Parathyroid adenoma (tissue), 2 donors: ENCODE data around the gene JPH3.

ENCODE experiments used
- H2AFZ ChIP-seq: fragments of 300-600 bp; sonication (generic); one replicate; pipeline ENCODE4 v1.7.0; 2017; ENCODE audit warnings: antibody characterized with exemption, mild to moderate bottlenecking
- H3K27ac ChIP-seq: fragments of 300-600 bp; sonication (generic); one replicate; pipeline ENCODE4 v1.7.0; 2017
- H3K27me3 ChIP-seq: fragments of 300-600 bp; sonication (generic); one replicate; pipeline ENCODE4 v1.7.0; 2017; ENCODE audit warnings: low read length; ENCODE audit not compliant: control insufficient read depth, insufficient read depth
- H3K36me3 ChIP-seq: fragments of 300-600 bp; sonication (generic); one replicate; pipeline ENCODE4 v1.7.0; 2017; ENCODE audit warnings: low read length; ENCODE audit not compliant: control insufficient read depth, insufficient read depth
- H3K4me1 ChIP-seq: fragments of 300-600 bp; sonication (generic); one replicate; pipeline ENCODE4 v1.7.0; 2017; ENCODE audit warnings: control low read depth
- H3K4me2 ChIP-seq: fragments of 300-600 bp; sonication (generic); one replicate; pipeline ENCODE4 v1.7.0; 2017; ENCODE audit warnings: low read length
- H3K4me3 ChIP-seq: fragments of 300-600 bp; sonication (generic); one replicate; pipeline ENCODE4 v1.7.0; 2017; ENCODE audit warnings: low read depth, low read length
- H3K79me2 ChIP-seq: fragments of 300-600 bp; sonication (generic); one replicate; pipeline ENCODE4 v1.7.0; 2017; ENCODE audit warnings: control low read depth
- H3K9ac ChIP-seq: fragments of 300-600 bp; sonication (generic); one replicate; pipeline ENCODE4 v1.7.0; 2017; ENCODE audit warnings: mild to moderate bottlenecking
- H3K9me3 ChIP-seq: fragments of 300-600 bp; sonication (generic); one replicate; pipeline ENCODE4 v1.7.0; 2017; ENCODE audit warnings: low read length; ENCODE audit not compliant: control insufficient read depth
- CTCF ChIP-seq: fragments of 300-600 bp; sonication (generic); IDR thresholded peaks from one replicate; pipeline ENCODE4 v1.7.0; 2017; ENCODE audit warnings: antibody characterized with exemption, mild to moderate bottlenecking
- donor health status: primary hyperparathyroidism.

JPH3 gene

DNA sequence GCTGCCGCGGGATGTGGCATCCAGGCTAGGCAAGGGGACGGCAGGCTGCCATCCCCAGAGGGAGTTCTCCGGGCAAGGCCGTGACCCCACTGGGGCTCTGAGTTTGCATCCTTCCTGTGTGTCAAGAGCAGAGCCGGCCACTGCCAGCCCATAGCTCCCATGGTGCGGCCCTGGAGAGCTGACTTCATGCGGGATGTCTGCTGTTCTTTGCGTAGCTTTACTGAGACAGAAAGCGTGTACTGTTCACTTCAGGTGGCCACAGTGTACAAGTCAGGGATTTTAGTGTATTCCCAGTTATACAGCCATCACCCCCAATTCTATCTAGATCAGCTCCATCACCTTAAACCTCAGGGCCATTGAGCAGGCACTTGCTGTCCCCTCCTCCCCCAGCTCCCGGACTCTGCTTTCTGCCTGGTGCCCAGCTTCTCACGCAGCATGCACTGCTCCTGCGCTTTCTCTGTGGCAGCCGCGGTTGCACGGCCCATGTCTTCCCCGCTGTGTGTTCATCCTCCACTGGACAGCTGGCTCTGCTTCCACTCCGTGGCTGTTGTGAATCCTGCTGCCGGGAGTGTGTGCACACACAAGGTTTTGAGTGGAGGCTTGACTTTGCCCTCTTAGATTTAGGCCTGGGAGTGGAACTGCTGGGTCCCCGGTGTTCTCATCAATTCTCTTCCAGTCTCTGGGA is 92.3 kb downstream of the JPH3 start:
- no peak overlapping the region for H3K27ac ChIP-seq
- no peaks in the 10 kb centered on the region for H3K79me2 ChIP-seq
- H2AFZ ChIP-seq: no peak overlapping the region
- no peaks in the 10 kb centered on the region for H3K36me3 ChIP-seq
- no peak for TF ChIP-seq CTCF
- no peak overlapping the region for H3K9ac ChIP-seq
- H3K9me3 ChIP-seq: no peaks in the 10 kb centered on the region
- no peaks in the 10 kb centered on the region for H3K4me1 ChIP-seq
- no peak overlapping the region for H3K4me3 ChIP-seq
- no peaks in the 10 kb centered on the region for H3K27me3 ChIP-seq
- H3K4me2 ChIP-seq: no peak overlapping the region

GRCh38 chr16:87695534-87695933 is 93.2 kb downstream of the JPH3 start:
- no peak overlapping the region for H3K4me3 ChIP-seq
- H2AFZ ChIP-seq: no peak overlapping the region
- no peaks in the 10 kb centered on the region for H3K36me3 ChIP-seq
- no peaks in the 10 kb centered on the region for H3K79me2 ChIP-seq
- no peak overlapping the region for H3K4me2 ChIP-seq
- H3K27me3 ChIP-seq: no peaks in the 10 kb centered on the region
- TF ChIP-seq CTCF: no peak
- no peak overlapping the region for H3K27ac ChIP-seq
- H3K9me3 ChIP-seq: no peaks in the 10 kb centered on the region
- H3K9ac ChIP-seq: no peak overlapping the region
- no peaks in the 10 kb centered on the region for H3K4me1 ChIP-seq

- Histone ChIP-seq H3K4me1 (no peaks in the 10 kb centered on the region), H3K27ac (no peak overlapping the region), H3K4me3 (no peak overlapping the region), H3K36me3 (no peaks in the 10 kb centered on the region), H3K9me3 (no peaks in the 10 kb centered on the region), H3K4me2 (no peak overlapping the region), H3K9ac (no peak overlapping the region), H3K27me3 (no peaks in the 10 kb centered on the region), H2AFZ (no peak overlapping the region), H3K79me2 (no peaks in the 10 kb centered on the region)
- no peak for TF ChIP-seq CTCF
Measured at GRCh38 chr16:87696726-87697125, 94.4 kb downstream of the JPH3 start.

GRCh38 chr16:87697256-87697655 is 94.9 kb downstream of the JPH3 start:
- Histone ChIP-seq H3K27me3 (no peaks in the 10 kb centered on the region), H3K9me3 (no peaks in the 10 kb centered on the region), H3K36me3 (no peaks in the 10 kb centered on the region), H3K9ac (no peak overlapping the region), H3K4me3 (no peak overlapping the region), H3K4me2 (no peak overlapping the region), H3K79me2 (no peaks in the 10 kb centered on the region), H3K27ac (no peak overlapping the region), H2AFZ (no peak overlapping the region), H3K4me1 (no peaks in the 10 kb centered on the region)
- TF ChIP-seq CTCF: no peak

GRCh38 chr16:87697792-87698191 is 95.5 kb downstream of the JPH3 start:
- H3K4me3 ChIP-seq: no peak overlapping the region
- H2AFZ ChIP-seq: no peak overlapping the region
- H3K79me2 ChIP-seq: no peaks in the 10 kb centered on the region
- no peaks in the 10 kb centered on the region for H3K9me3 ChIP-seq
- no peaks in the 10 kb centered on the region for H3K36me3 ChIP-seq
- H3K27me3 ChIP-seq: no peaks in the 10 kb centered on the region
- H3K27ac ChIP-seq: no peak overlapping the region
- TF ChIP-seq CTCF: no peak
- no peak overlapping the region for H3K9ac ChIP-seq
- no peak overlapping the region for H3K4me2 ChIP-seq
- no peaks in the 10 kb centered on the region for H3K4me1 ChIP-seq
